ENCODE measurements around the gene PTPN1. TPM values are rescaled to one million over a fixed set of nuclear protein-coding genes. Genes with fewer than 3 reads are reported as not detected.
A peak's percentile ranks its signal among the peaks of the same experiment; 100 is the strongest.

The PTPN1 gene
- total and polyA plus RNA-seq, 4 donors, result 51.4 to 80.4 (median 64.7) TPM

DNA sequence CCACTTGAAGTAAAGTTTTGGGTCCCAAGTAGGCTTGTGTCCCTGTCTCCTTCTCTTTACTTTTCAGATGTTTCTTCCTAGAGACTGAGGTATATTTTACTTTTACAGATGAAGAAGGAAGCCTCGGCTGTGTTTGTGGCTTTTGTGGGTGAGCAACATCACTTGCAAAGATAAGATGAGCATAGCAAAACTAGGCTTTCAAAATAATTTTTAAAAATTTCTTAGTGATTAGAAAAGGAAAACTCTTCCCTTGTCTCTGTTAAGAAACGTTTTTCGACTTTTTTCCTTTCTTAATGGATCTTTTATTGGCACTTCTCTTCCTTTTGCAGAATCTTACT, 7.6 kb downstream of the PTPN1 start:
- Histone ChIP-seq H3K36me3 (ENCODE audit: control insufficient read depth in 4 of 4, insufficient read depth in 4 of 4, low read length in 4 of 4) (peaks cover 0 to 6% (median 2%) of the 10 kb centered on the region in 4 donors), H3K4me3 (no peak overlapping the region), H3K27ac (ENCODE audit: low read depth in 1 of 2, low read length in 1 of 2) (no peak overlapping the region), H3K27me3 (ENCODE audit: control insufficient read depth in 3 of 3, insufficient read depth in 3 of 3, low read length in 2 of 3) (no peaks in the 10 kb centered on the region), H3K9me3 (ENCODE audit: control insufficient read depth in 4 of 4, insufficient read depth in 3 of 4, low read length in 3 of 4) (no peaks in the 10 kb centered on the region), H3K4me1 (ENCODE audit: control insufficient read depth in 5 of 5, insufficient read depth in 5 of 5, low read length in 5 of 5) (peaks cover 2 to 42% (median 7%) of the 10 kb centered on the region in 5 donors), H3K9ac (ENCODE audit: insufficient read depth in 1 of 2, low read length in 2 of 2) (no peak overlapping the region)
- 21 to 35% methylated on average over 3 of the region's 3 CpGs for WGBS, 2 donors
- DNase-seq, result no peak
- ATAC-seq (ENCODE audit: insufficient read depth, low FRiP score), result no peak
- TF ChIP-seq, protein P1, sequence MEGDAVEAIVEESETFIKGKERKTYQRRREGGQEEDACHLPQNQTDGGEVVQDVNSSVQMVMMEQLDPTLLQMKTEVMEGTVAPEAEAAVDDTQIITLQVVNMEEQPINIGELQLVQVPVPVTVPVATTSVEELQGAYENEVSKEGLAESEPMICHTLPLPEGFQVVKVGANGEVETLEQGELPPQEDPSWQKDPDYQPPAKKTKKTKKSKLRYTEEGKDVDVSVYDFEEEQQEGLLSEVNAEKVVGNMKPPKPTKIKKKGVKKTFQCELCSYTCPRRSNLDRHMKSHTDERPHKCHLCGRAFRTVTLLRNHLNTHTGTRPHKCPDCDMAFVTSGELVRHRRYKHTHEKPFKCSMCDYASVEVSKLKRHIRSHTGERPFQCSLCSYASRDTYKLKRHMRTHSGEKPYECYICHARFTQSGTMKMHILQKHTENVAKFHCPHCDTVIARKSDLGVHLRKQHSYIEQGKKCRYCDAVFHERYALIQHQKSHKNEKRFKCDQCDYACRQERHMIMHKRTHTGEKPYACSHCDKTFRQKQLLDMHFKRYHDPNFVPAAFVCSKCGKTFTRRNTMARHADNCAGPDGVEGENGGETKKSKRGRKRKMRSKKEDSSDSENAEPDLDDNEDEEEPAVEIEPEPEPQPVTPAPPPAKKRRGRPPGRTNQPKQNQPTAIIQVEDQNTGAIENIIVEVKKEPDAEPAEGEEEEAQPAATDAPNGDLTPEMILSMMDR (IDR thresholded peaks at IDR 0.05; ENCODE audit: control extremely low read depth, extremely low read depth), result no peak

GRCh38 chr20:50518270-50518721, 8.1 kb downstream of the PTPN1 start:
- TF ChIP-seq, protein P1 (IDR thresholded peaks at IDR 0.05; ENCODE audit: control extremely low read depth, extremely low read depth), result no peak
- Histone ChIP-seq H3K9ac (ENCODE audit: insufficient read depth in 1 of 2, low read length in 2 of 2) (no peak overlapping the region), H3K27me3 (ENCODE audit: control insufficient read depth in 3 of 3, insufficient read depth in 3 of 3, low read length in 2 of 3) (no peaks in the 10 kb centered on the region), H3K4me3 (no peak overlapping the region), H3K27ac (ENCODE audit: low read depth in 1 of 2, low read length in 1 of 2) (peak overlapping the region in 1 of 2 donors; percentile 64), H3K4me1 (ENCODE audit: control insufficient read depth in 5 of 5, insufficient read depth in 5 of 5, low read length in 5 of 5) (peaks cover 0 to 47% (median 9%) of the 10 kb centered on the region in 5 donors), H3K9me3 (ENCODE audit: control insufficient read depth in 4 of 4, insufficient read depth in 3 of 4, low read length in 3 of 4) (no peaks in the 10 kb centered on the region), H3K36me3 (ENCODE audit: control insufficient read depth in 4 of 4, insufficient read depth in 4 of 4, low read length in 4 of 4) (peaks cover 0 to 6% (median 2%) of the 10 kb centered on the region in 4 donors)
- ATAC-seq (ENCODE audit: insufficient read depth, low FRiP score) (no peak), DNase-seq (no peak)
- WGBS, 2 donors, result 30 to 43% methylated on average over 4 of the region's 4 CpGs

DNA sequence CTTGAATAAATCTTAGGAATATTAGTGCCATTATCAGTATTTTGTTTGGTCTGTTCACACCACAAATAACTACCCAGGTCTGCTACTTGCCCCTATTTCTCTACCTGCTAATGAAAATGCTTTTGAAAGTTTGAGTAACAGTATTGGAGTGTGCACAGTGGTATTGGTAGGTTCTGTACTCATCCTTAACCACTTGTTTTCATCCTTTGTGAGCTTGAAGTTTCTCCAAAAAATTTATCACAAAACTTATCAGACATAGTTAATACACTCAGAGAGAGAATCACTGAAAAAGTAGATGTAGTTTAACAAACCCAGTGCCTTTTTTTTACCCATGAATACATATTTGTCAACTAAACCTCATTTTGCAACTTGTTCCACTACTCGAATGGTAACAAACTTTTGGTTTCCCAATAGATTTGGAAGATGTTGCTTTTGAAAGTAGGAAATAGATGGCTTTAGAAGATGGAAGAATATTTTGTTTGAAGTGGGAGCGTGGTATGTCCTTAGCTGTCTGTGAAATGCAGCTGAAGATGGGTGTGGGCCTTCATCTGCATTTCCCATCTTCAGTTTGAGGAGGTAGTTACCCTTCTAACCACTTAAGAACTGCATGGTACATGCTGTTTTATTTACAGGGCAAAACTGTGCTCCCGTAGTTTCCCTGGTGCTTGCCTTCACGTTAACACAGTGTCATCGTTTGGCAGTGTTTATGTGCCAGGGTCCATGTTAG, 9.0 kb downstream of the PTPN1 start:
- H3K27me3 ChIP-seq (ENCODE audit: control insufficient read depth in 3 of 3, insufficient read depth in 3 of 3, low read length in 2 of 3), result no peaks in the 10 kb centered on the region
- peak overlapping the region in 1 of 2 donors; percentile 60 for H3K27ac ChIP-seq (ENCODE audit: low read depth in 1 of 2, low read length in 1 of 2)
- DNase-seq (no peak), ATAC-seq (ENCODE audit: insufficient read depth, low FRiP score) (no peak)
- H3K36me3 ChIP-seq (ENCODE audit: control insufficient read depth in 4 of 4, insufficient read depth in 4 of 4, low read length in 4 of 4), result peaks cover 0 to 6% (median 2%) of the 10 kb centered on the region in 4 donors
- H3K4me3 ChIP-seq, result no peak overlapping the region
- no peak overlapping the region for H3K9ac ChIP-seq (ENCODE audit: insufficient read depth in 1 of 2, low read length in 2 of 2)
- TF ChIP-seq, protein P1 (IDR thresholded peaks at IDR 0.05; ENCODE audit: control extremely low read depth, extremely low read depth), result no peak
- peaks cover 0 to 55% (median 8%) of the 10 kb centered on the region in 5 donors for H3K4me1 ChIP-seq (ENCODE audit: control insufficient read depth in 5 of 5, insufficient read depth in 5 of 5, low read length in 5 of 5)
- no peaks in the 10 kb centered on the region for H3K9me3 ChIP-seq (ENCODE audit: control insufficient read depth in 4 of 4, insufficient read depth in 3 of 4, low read length in 3 of 4)
- 23 to 43% methylated on average over 5 of the region's 5 CpGs for WGBS, 2 donors

Data from lung (tissue), 12 donors.